Measurements from ENCODE around the gene MYO1A. TPM values are rescaled to one million over a fixed set of nuclear protein-coding genes. Genes with fewer than 3 reads are reported as not detected.
A peak's percentile ranks its signal among the peaks of the same experiment; 100 is the strongest.

The MYO1A gene
- total RNA-seq, 1 experiment from 2014 or later, result 0.12 TPM

GRCh38 chr12:57037264-57037663 is 12.7 kb downstream of the MYO1A start:
- peaks cover 10% of the 10 kb centered on the region for H3K4me1 Mint-ChIP-seq (ENCODE audit: insufficient read depth, unreplicated experiment)
- H3K27ac Mint-ChIP-seq (ENCODE audit: low read depth, unreplicated experiment), result no peak overlapping the region
- intact Hi-C loops (cut with micrococcal nuclease), result no loop called here
- BruUV-seq (replicated peaks), result no TSS peak
- CTCF ChIA-PET, result interaction anchor here (0.9 to 2.0 kb wide), 2 partner anchors 23 to 32 kb away, joined by 4 to 8 read pairs; no protein-coding TSS in a partner anchor
- no peak for DNase-seq (ENCODE audit: unreplicated experiment)
- no peak overlapping the region for H3K4me3 Mint-ChIP-seq (ENCODE audit: unreplicated experiment)
- POLR2A ChIA-PET, result interaction anchor here (0.7 kb wide), 3 partner anchors 14 to 20 kb away, joined by 3 read pairs; no protein-coding TSS in a partner anchor
- no peaks in the 10 kb centered on the region for H3K36me3 Mint-ChIP-seq (ENCODE audit: insufficient read depth, unreplicated experiment)
- no peak for TF ChIP-seq CTCF (IDR thresholded peaks at IDR 0.05; ENCODE audit: unreplicated experiment)
- H3K9me3 Mint-ChIP-seq (ENCODE audit: unreplicated experiment), result no peaks in the 10 kb centered on the region
- H3K27me3 Mint-ChIP-seq (ENCODE audit: insufficient read depth, unreplicated experiment), result peaks cover 44% of the 10 kb centered on the region

GRCh38 chr12:57033431-57033830 is 16.5 kb downstream of the MYO1A start:
- TF ChIP-seq CTCF (IDR thresholded peaks at IDR 0.05; ENCODE audit: unreplicated experiment), result no peak
- H3K4me1 Mint-ChIP-seq (ENCODE audit: insufficient read depth, unreplicated experiment), result peaks cover 30% of the 10 kb centered on the region
- intact Hi-C loops (cut with micrococcal nuclease), result no loop called here
- ChIA-PET CTCF (interaction anchor here (1.1 to 6.6 kb wide), 3 partner anchors 25 to 33 kb away, joined by 4 to 71 read pairs (median 13); no protein-coding TSS in a partner anchor), POLR2A (interaction anchor here (1.6 to 4.7 kb wide), 2 partner anchors 27 to 78 kb away, joined by 7 to 21 read pairs; partner anchors contain the start of gene STAT6)
- BruUV-seq (replicated peaks), result no TSS peak
- no peaks in the 10 kb centered on the region for H3K36me3 Mint-ChIP-seq (ENCODE audit: insufficient read depth, unreplicated experiment)
- peak; percentile 57 for DNase-seq (ENCODE audit: unreplicated experiment)
- no peaks in the 10 kb centered on the region for H3K9me3 Mint-ChIP-seq (ENCODE audit: unreplicated experiment)
- peaks cover 12% of the 10 kb centered on the region for H3K27me3 Mint-ChIP-seq (ENCODE audit: insufficient read depth, unreplicated experiment)
- no peak overlapping the region for H3K27ac Mint-ChIP-seq (ENCODE audit: low read depth, unreplicated experiment)
- H3K4me3 Mint-ChIP-seq (ENCODE audit: unreplicated experiment), result no peak overlapping the region

- no peaks in the 10 kb centered on the region for H3K9me3 Mint-ChIP-seq (ENCODE audit: unreplicated experiment)
- H3K27me3 Mint-ChIP-seq (ENCODE audit: insufficient read depth, unreplicated experiment), result peaks cover 15% of the 10 kb centered on the region
- no peaks in the 10 kb centered on the region for H3K36me3 Mint-ChIP-seq (ENCODE audit: insufficient read depth, unreplicated experiment)
- intact Hi-C loops (cut with micrococcal nuclease), result loop anchor here (1.0 kb wide), 1 partner anchor 23 kb away; no protein-coding TSS in a partner anchor
- BruUV-seq (replicated peaks), result no TSS peak
- no peak for DNase-seq (ENCODE audit: unreplicated experiment)
- H3K4me3 Mint-ChIP-seq (ENCODE audit: unreplicated experiment), result peak overlapping the region; percentile 41
- H3K4me1 Mint-ChIP-seq (ENCODE audit: insufficient read depth, unreplicated experiment), result peaks cover 30% of the 10 kb centered on the region
- peak overlapping the region; percentile 76 for H3K27ac Mint-ChIP-seq (ENCODE audit: low read depth, unreplicated experiment)
- CTCF ChIA-PET, result interaction anchor here (0.6 to 6.6 kb wide), 13 partner anchors 9 to 208 kb away, joined by 3 to 71 read pairs (median 6); partner anchors contain the start of gene TAC3
- no peak for TF ChIP-seq CTCF (IDR thresholded peaks at IDR 0.05; ENCODE audit: unreplicated experiment)
- POLR2A ChIA-PET, result interaction anchor here (0.6 to 4.7 kb wide), 15 partner anchors 9 to 343 kb away, joined by 3 to 21 read pairs (median 4); partner anchors contain the start of genes LRP1, NAB2, NEMP1 and PTGES3
These were observed 18.1 kb downstream of the MYO1A start for GRCh38 chr12:57031789-57032188.

GRCh38 chr12:57031138-57031725 is 18.7 kb downstream of the MYO1A start:
- peak overlapping the region; percentile 41 for H3K4me3 Mint-ChIP-seq (ENCODE audit: unreplicated experiment)
- DNase-seq (ENCODE audit: unreplicated experiment), result peak; percentile 81

More at GRCh38 chr12:57031138-57031725, 18.7 kb downstream of the MYO1A start:
- POLR2A ChIA-PET, result interaction anchor here (0.6 to 4.7 kb wide), 18 partner anchors 10 to 343 kb away, joined by 3 to 21 read pairs (median 4); partner anchors contain the start of genes LRP1, MYO1A, NAB2 and NEMP1
- no peaks in the 10 kb centered on the region for H3K9me3 Mint-ChIP-seq (ENCODE audit: unreplicated experiment)
- no peak for TF ChIP-seq CTCF (IDR thresholded peaks at IDR 0.05; ENCODE audit: unreplicated experiment)
- intact Hi-C loops (cut with micrococcal nuclease), result loop anchor here (1.0 kb wide), 1 partner anchor 23 kb away; no protein-coding TSS in a partner anchor
- H3K27ac Mint-ChIP-seq (ENCODE audit: low read depth, unreplicated experiment), result peak overlapping the region; percentile 76
- CTCF ChIA-PET, result interaction anchor here (0.6 to 6.6 kb wide), 13 partner anchors 8 to 209 kb away, joined by 3 to 71 read pairs (median 5); no protein-coding TSS in a partner anchor
- BruUV-seq (replicated peaks), result no TSS peak
- H3K4me1 Mint-ChIP-seq (ENCODE audit: insufficient read depth, unreplicated experiment), result peaks cover 30% of the 10 kb centered on the region
- H3K27me3 Mint-ChIP-seq (ENCODE audit: insufficient read depth, unreplicated experiment), result peaks cover 21% of the 10 kb centered on the region
- H3K36me3 Mint-ChIP-seq (ENCODE audit: insufficient read depth, unreplicated experiment), result no peaks in the 10 kb centered on the region
